T47D (cell line): ENCODE measurements around the gene AUTS2.

Source experiments
- DNase-seq, 2 experiments: peaks; one replicate each; pipeline versions ENCODE4 v3.0.0 to v3.0.0-alpha.2; 2011 to 2012; ENCODE audit warnings: low read depth in 1 of 2, low spot score in 1 of 2
- JUND ChIP-seq: IDR thresholded peaks from 2 replicates; pipeline ENCODE4 v1.6.1; 2012; ENCODE audit warnings: low read depth
- in situ Hi-C: cut with HindIII; loops from 2 replicates; pipeline ENCODE4 v1.10.0; 2016; ENCODE audit warnings: low sequenced_read_pairs, low pct_unique_long_range_greater_than_20kb

AUTS2 gene

GRCh38 chr7:69603937-69604494 lies 5.7 kb downstream of the AUTS2 start:
- TF ChIP-seq JUND = no peak
- in situ Hi-C loops = no loop called here
- no peak for DNase-seq

GRCh38 chr7:69605070-69605469 lies 6.8 kb downstream of the AUTS2 start:
- in situ Hi-C loops = no loop called here
- no peak for TF ChIP-seq JUND
- no peak for DNase-seq

- TF ChIP-seq JUND = no peak
Measured at GRCh38 chr7:69605546-69605945, 7.3 kb downstream of the AUTS2 start.

GRCh38 chr7:69608049-69608448 lies 9.8 kb downstream of the AUTS2 start:
- in situ Hi-C loops = no loop called here
- TF ChIP-seq JUND = no peak
- DNase-seq = no peak

More at GRCh38 chr7:69605546-69605945, 7.3 kb downstream of the AUTS2 start:
- in situ Hi-C loops = no loop called here
- no peak for DNase-seq

- in situ Hi-C loops = no loop called here
- DNase-seq = no peak
Measured at GRCh38 chr7:69608878-69609277, 10.6 kb downstream of the AUTS2 start.

GRCh38 chr7:69609541-69610373 lies 11.5 kb downstream of the AUTS2 start:
- in situ Hi-C loops = no loop called here
- DNase-seq = no peak
- TF ChIP-seq JUND = no peak

More at GRCh38 chr7:69608878-69609277, 10.6 kb downstream of the AUTS2 start:
- TF ChIP-seq JUND = no peak

- no peak for DNase-seq
- no peak for TF ChIP-seq JUND
- in situ Hi-C loops = no loop called here
Measured at GRCh38 chr7:69610374-69611084, 12.3 kb downstream of the AUTS2 start.

- TF ChIP-seq JUND = no peak
- in situ Hi-C loops = no loop called here
- no peak for DNase-seq
Measured at GRCh38 chr7:69612981-69613380, 14.7 kb downstream of the AUTS2 start.

GRCh38 chr7:69613846-69614245 lies 15.6 kb downstream of the AUTS2 start:
- DNase-seq = no peak
- in situ Hi-C loops = no loop called here
- no peak for TF ChIP-seq JUND

GRCh38 chr7:69615685-69616084 lies 17.4 kb downstream of the AUTS2 start:
- no peak for DNase-seq
- TF ChIP-seq JUND = no peak
- in situ Hi-C loops = no loop called here

GRCh38 chr7:69617364-69617763 lies 19.1 kb downstream of the AUTS2 start:
- no peak for TF ChIP-seq JUND
- in situ Hi-C loops = no loop called here

GRCh38 chr7:69619054-69619453 lies 20.8 kb downstream of the AUTS2 start:
- no peak for DNase-seq
- in situ Hi-C loops = no loop called here
- TF ChIP-seq JUND = no peak

More at GRCh38 chr7:69617364-69617763, 19.1 kb downstream of the AUTS2 start:
- no peak for DNase-seq

GRCh38 chr7:69619635-69620034 lies 21.4 kb downstream of the AUTS2 start:
- DNase-seq = no peak
- no peak for TF ChIP-seq JUND
- in situ Hi-C loops = no loop called here
